H9 (cell line): ENCODE results near the gene LAIR1. TPM values are rescaled to one million over a fixed set of nuclear protein-coding genes. Genes with fewer than 3 reads are reported as not detected.
"Not testable (repeated sequence)": the region's sequence is repeated elsewhere in the genome, so short reads cannot be mapped to it uniquely, and the experiment has no call there.

ENCODE experiments used
- DNase-seq: peaks from one replicate; pipeline ENCODE4 v3.0.0-alpha.2; 2017
- H2AFZ ChIP-seq: one replicate; pipeline ENCODE4 v1.6.1; 2013; ENCODE audit warnings: mild to moderate bottlenecking, low read length, control low read depth, moderate library complexity
- H2AK5ac ChIP-seq: 2 replicates; pipeline ENCODE4 v1.6.1; 2013; ENCODE audit warnings: low read length, control low read depth, mixed read lengths; ENCODE audit not compliant: insufficient read length
- H2BK120ac ChIP-seq: one replicate; pipeline ENCODE4 v1.6.1; 2013; ENCODE audit warnings: low read depth, mild to moderate bottlenecking, low read length, control low read depth, inconsistent platforms; ENCODE audit not compliant: poor library complexity, severe bottlenecking
- H2BK12ac ChIP-seq: 2 replicates; pipeline ENCODE4 v1.6.1; 2013; ENCODE audit warnings: low read length, control low read depth, mixed read lengths, low read depth; ENCODE audit not compliant: insufficient read length
- H2BK15ac ChIP-seq: 2 replicates; pipeline ENCODE4 v1.6.1; 2013; ENCODE audit warnings: low read depth, low read length, control low read depth
- H2BK20ac ChIP-seq: one replicate; pipeline ENCODE4 v1.6.1; 2013; ENCODE audit warnings: low read depth, mild to moderate bottlenecking, low read length, control low read depth, inconsistent platforms; ENCODE audit not compliant: poor library complexity, severe bottlenecking
- H2BK5ac ChIP-seq: 2 replicates; pipeline ENCODE4 v1.6.1; 2013; ENCODE audit warnings: low read length, control low read depth, mixed read lengths; ENCODE audit not compliant: insufficient read length
- H3K14ac ChIP-seq: 2 replicates; pipeline ENCODE4 v1.6.1; 2013; ENCODE audit warnings: low read length, control low read depth; ENCODE audit not compliant: insufficient read depth
- H3K18ac ChIP-seq: 2 replicates; pipeline ENCODE4 v1.6.1; 2013; ENCODE audit warnings: low read depth, mild to moderate bottlenecking, mixed read lengths, low read length, control low read depth; ENCODE audit not compliant: insufficient read length
- H3K23ac ChIP-seq: 2 replicates; pipeline ENCODE4 v1.6.1; 2013; ENCODE audit warnings: low read length, control low read depth, mixed read lengths, low read depth; ENCODE audit not compliant: insufficient read length
- H3K23me2 ChIP-seq: 2 replicates; pipeline ENCODE4 v1.6.1; 2013; ENCODE audit warnings: low read depth, mild to moderate bottlenecking, mixed read lengths, low read length, control low read depth; ENCODE audit not compliant: insufficient read length, poor library complexity, severe bottlenecking
- H3K27ac ChIP-seq: 2 replicates; pipeline ENCODE4 v1.5.1; 2013; ENCODE audit warnings: low read length, control low read depth, mixed read lengths, low read depth; ENCODE audit not compliant: insufficient read length
- H3K27me3 ChIP-seq: 2 replicates; pipeline ENCODE4 v1.6.1; 2013; ENCODE audit warnings: low read length, control low read depth, inconsistent platforms; ENCODE audit not compliant: insufficient read depth
- H3K4ac ChIP-seq: 2 replicates; pipeline ENCODE4 v1.6.1; 2013; ENCODE audit warnings: low read depth, mild to moderate bottlenecking, control low read depth, inconsistent platforms, low read length, moderate library complexity
- H3K4me1 ChIP-seq: 2 replicates; pipeline ENCODE4 v1.6.1; 2013; ENCODE audit warnings: low read length, control low read depth, inconsistent platforms; ENCODE audit not compliant: insufficient read depth
- H3K4me2 ChIP-seq: 2 replicates; pipeline ENCODE4 v1.6.1; 2013; ENCODE audit warnings: low read length, control low read depth, mixed read lengths; ENCODE audit not compliant: insufficient read length, insufficient read depth
- H3K56ac ChIP-seq: 2 replicates; pipeline ENCODE4 v1.6.1; 2013; ENCODE audit warnings: low read depth, mild to moderate bottlenecking, mixed read lengths, low read length, control low read depth; ENCODE audit not compliant: insufficient read length
- H3K79me1 ChIP-seq: 2 replicates; pipeline ENCODE4 v1.6.1; 2013; ENCODE audit warnings: low read depth, mild to moderate bottlenecking, moderate library complexity, low read length, control low read depth, inconsistent platforms; ENCODE audit not compliant: insufficient read depth, poor library complexity, severe bottlenecking
- H3K79me2 ChIP-seq: 2 replicates; pipeline ENCODE4 v1.6.1; 2013; ENCODE audit warnings: low read length, control low read depth, inconsistent platforms; ENCODE audit not compliant: insufficient read depth
- H3K9ac ChIP-seq: 2 replicates; pipeline ENCODE4 v1.6.1; 2013; ENCODE audit warnings: low read length, control low read depth, mixed read lengths; ENCODE audit not compliant: insufficient read length; ENCODE audit errors: extremely low read depth
- H3K9me3 ChIP-seq: one replicate; pipeline ENCODE4 v1.6.1; 2013; ENCODE audit warnings: low read depth, low read length, inconsistent platforms; ENCODE audit not compliant: control insufficient read depth
- H3T11ph ChIP-seq: one replicate; pipeline ENCODE4 v1.6.1; 2013; ENCODE audit warnings: mild to moderate bottlenecking, low read length, control low read depth, inconsistent platforms
- H4K20me1 ChIP-seq: one replicate; pipeline ENCODE4 v1.6.1; 2013; ENCODE audit not compliant: control insufficient read depth, insufficient read length, insufficient read depth
- H4K5ac ChIP-seq: 2 replicates; pipeline ENCODE4 v1.6.1; 2013; ENCODE audit warnings: low read depth, mild to moderate bottlenecking, mixed read lengths, low read length, control low read depth; ENCODE audit not compliant: insufficient read length
- H4K8ac ChIP-seq: replicated peaks from 2 replicates; pipeline ENCODE4 v1.6.1; 2013; ENCODE audit warnings: low read length, control low read depth, mixed read lengths, low read depth; ENCODE audit not compliant: insufficient read length
- H4K91ac ChIP-seq: 2 replicates; pipeline ENCODE4 v1.6.1; 2013; ENCODE audit warnings: low read depth, mild to moderate bottlenecking, moderate library complexity, mixed read lengths, low read length, control low read depth; ENCODE audit not compliant: insufficient read length
- H3K27ac Mint-ChIP-seq, 3 experiments: 2 replicates in 2 of 3; 3 replicates in 1 of 3; pipeline ENCODE4 v1.8.0; 2020 to 2021; ENCODE audit warnings: mixed read lengths in 3 of 3, mild to moderate bottlenecking in 1 of 3, moderate library complexity in 1 of 3
- H3K27me3 Mint-ChIP-seq: 2 replicates; pipeline ENCODE4 v1.8.0; 2021; ENCODE audit warnings: low read depth, mild to moderate bottlenecking, moderate library complexity, mixed read lengths
- H3K36me3 Mint-ChIP-seq, 3 experiments: 2 replicates in 2 of 3; 3 replicates in 1 of 3; pipeline ENCODE4 v1.8.0; 2020 to 2021; ENCODE audit warnings: low read depth in 3 of 3, mixed read lengths in 3 of 3; ENCODE audit not compliant: insufficient read depth in 1 of 3
- H3K4me1 Mint-ChIP-seq, 2 experiments: 2 replicates each; pipeline ENCODE4 v1.8.0; 2020; ENCODE audit warnings: mixed read lengths in 2 of 2
- H3K4me3 Mint-ChIP-seq, 2 experiments: 2 replicates in 1 of 2; 3 replicates in 1 of 2; pipeline ENCODE4 v1.8.0; 2020 to 2021; ENCODE audit warnings: mild to moderate bottlenecking in 2 of 2, mixed read lengths in 2 of 2, moderate library complexity in 1 of 2
- H3K9me3 Mint-ChIP-seq, 2 experiments: 2 replicates in 1 of 2; 3 replicates in 1 of 2; pipeline ENCODE4 v1.8.0; 2020; ENCODE audit warnings: mild to moderate bottlenecking in 2 of 2, mixed read lengths in 2 of 2, moderate library complexity in 1 of 2
- WGBS: extraction: QIAGEN DNeasy Blood & Tissue Kit; methylation state at CpG from one replicate; pipeline ENCODE4 v1.1.7; 2013; ENCODE audit warnings: missing lambda C conversion rate, low lambda C conversion rate, mixed read lengths; ENCODE audit not compliant: insufficient read length; ENCODE audit errors: extremely low coverage; 5-methylcytosine and 5-hydroxymethylcytosine counted together
- total RNA-seq: library from RNA; stranded (reverse); gene quantifications from 2 replicates; pipeline ENCODE4 v1.2.1, GENCODE V29; 2021
- TF ChIP-seq, protein P1 (sequence below): fragments of 200-600 bp; sonication (generic); conservative IDR thresholded peaks from 3 replicates; pipeline ENCODE4 v1.8.0; 2021; ENCODE audit warnings: antibody characterized with exemption, mild to moderate bottlenecking

The LAIR1 gene
- total RNA-seq, 1 experiment from 2014 or later = not detected

DNA sequence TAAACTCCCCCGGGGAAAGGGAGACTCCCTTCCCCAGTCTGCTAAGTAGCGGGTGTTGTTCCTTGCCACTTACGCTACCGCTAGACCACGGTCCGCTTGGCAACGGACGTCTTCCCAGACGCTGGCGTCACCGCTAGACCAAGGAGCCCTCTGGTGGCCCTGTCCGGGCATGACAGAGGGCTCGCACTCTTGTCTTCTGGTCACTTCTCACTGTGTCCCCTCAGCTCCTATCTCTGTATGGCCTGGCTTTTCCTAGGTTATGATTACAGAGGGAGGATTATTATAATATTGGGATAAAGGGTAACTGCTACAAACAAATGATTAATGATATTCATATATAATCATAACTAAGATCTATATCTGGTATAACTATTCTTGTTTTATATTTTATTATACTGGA is 41.8 kb downstream of the LAIR1 start:
- TF ChIP-seq, protein P1, sequence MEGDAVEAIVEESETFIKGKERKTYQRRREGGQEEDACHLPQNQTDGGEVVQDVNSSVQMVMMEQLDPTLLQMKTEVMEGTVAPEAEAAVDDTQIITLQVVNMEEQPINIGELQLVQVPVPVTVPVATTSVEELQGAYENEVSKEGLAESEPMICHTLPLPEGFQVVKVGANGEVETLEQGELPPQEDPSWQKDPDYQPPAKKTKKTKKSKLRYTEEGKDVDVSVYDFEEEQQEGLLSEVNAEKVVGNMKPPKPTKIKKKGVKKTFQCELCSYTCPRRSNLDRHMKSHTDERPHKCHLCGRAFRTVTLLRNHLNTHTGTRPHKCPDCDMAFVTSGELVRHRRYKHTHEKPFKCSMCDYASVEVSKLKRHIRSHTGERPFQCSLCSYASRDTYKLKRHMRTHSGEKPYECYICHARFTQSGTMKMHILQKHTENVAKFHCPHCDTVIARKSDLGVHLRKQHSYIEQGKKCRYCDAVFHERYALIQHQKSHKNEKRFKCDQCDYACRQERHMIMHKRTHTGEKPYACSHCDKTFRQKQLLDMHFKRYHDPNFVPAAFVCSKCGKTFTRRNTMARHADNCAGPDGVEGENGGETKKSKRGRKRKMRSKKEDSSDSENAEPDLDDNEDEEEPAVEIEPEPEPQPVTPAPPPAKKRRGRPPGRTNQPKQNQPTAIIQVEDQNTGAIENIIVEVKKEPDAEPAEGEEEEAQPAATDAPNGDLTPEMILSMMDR = peak; percentile 46
- H3K9me3 ChIP-seq, H3K23ac ChIP-seq, H2BK120ac ChIP-seq, DNase-seq, H4K5ac ChIP-seq, H3K14ac ChIP-seq, H3K4ac ChIP-seq, H2BK15ac ChIP-seq, H3K23me2 ChIP-seq, H3T11ph ChIP-seq, H2BK5ac ChIP-seq, H3K4me3 Mint-ChIP-seq, H3K56ac ChIP-seq, H3K18ac ChIP-seq, H4K91ac ChIP-seq, H3K4me2 ChIP-seq, H2AFZ ChIP-seq, H2BK12ac ChIP-seq, H3K27me3 ChIP-seq, H4K20me1 ChIP-seq, H3K79me1 ChIP-seq, H3K9ac ChIP-seq, H4K8ac ChIP-seq, H3K4me1 ChIP-seq, H3K27ac ChIP-seq, H2AK5ac ChIP-seq, H3K79me2 ChIP-seq, H3K27ac Mint-ChIP-seq, H2BK20ac ChIP-seq: not testable (repeated sequence)
- no CpG with 5 or more reads among the region's 13 CpGs for WGBS
- H3K27me3 Mint-ChIP-seq = peaks cover 33% of the 10 kb centered on the region
- peaks cover 29 to 55% of the 10 kb centered on the region in 2 experiments for H3K9me3 Mint-ChIP-seq
- H3K36me3 Mint-ChIP-seq = peaks cover 8 to 20% (median 16%) of the 10 kb centered on the region in 3 experiments
- peaks cover 16 to 25% of the 10 kb centered on the region in 2 experiments for H3K4me1 Mint-ChIP-seq

DNA sequence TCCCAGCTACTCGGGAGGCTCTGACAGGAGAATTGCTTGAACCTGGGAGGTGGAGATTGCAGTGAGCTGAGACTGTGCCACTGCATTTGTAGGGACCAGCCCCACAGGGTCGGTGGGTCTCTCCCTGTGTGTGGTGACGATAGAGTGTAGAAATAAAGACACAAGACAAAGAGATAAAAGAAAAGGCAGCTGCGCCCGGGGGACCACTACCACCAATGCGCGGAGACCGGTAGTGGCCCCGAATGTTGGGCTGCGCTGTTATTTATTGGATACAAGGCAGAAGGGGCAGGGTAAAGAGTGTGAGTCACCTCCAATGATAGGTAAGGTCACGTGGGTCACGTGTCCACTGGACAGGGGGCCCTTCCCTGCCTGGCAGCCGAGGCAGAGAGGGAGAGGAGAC is 42.4 kb downstream of the LAIR1 start:
- H4K5ac ChIP-seq, H3K9me3 ChIP-seq, H3K79me2 ChIP-seq, H4K20me1 ChIP-seq, H2BK120ac ChIP-seq, H2BK15ac ChIP-seq, H3K4me2 ChIP-seq, H3K4me3 Mint-ChIP-seq, H3K4me1 ChIP-seq, H3T11ph ChIP-seq, DNase-seq, H3K23ac ChIP-seq, H3K4ac ChIP-seq, H2BK5ac ChIP-seq, H2BK20ac ChIP-seq, H2BK12ac ChIP-seq, H3K23me2 ChIP-seq, H3K27me3 ChIP-seq, H3K14ac ChIP-seq, H3K56ac ChIP-seq, H4K91ac ChIP-seq, H4K8ac ChIP-seq, H3K9ac ChIP-seq, H2AK5ac ChIP-seq, H3K79me1 ChIP-seq, H3K18ac ChIP-seq, H3K27ac Mint-ChIP-seq, H3K27ac ChIP-seq, H2AFZ ChIP-seq: not testable (repeated sequence)
- no CpG with 5 or more reads among the region's 13 CpGs for WGBS
- Mint-ChIP-seq H3K36me3 (peaks cover 8 to 20% (median 16%) of the 10 kb centered on the region in 3 experiments), H3K4me1 (peaks cover 16 to 25% of the 10 kb centered on the region in 2 experiments), H3K27me3 (peaks cover 32% of the 10 kb centered on the region), H3K9me3 (peaks cover 31 to 58% of the 10 kb centered on the region in 2 experiments)
